ENCODE measurements around the gene BSDC1.
"Not testable (repeated sequence)": the region's sequence is repeated elsewhere in the genome, so short reads cannot be mapped to it uniquely, and the experiment has no call there.

BSDC1 gene

GRCh38 chr1:32404946-32405345, 10.7 kb upstream of the BSDC1 start:
- no peak overlapping the region for H3K4me3 Mint-ChIP-seq
- H3K27me3 Mint-ChIP-seq = no peaks in the 10 kb centered on the region
- H3K9me3 Mint-ChIP-seq = no peaks in the 10 kb centered on the region
- H3K4me1 Mint-ChIP-seq = peaks cover 7% of the 10 kb centered on the region
- H3K36me3 Mint-ChIP-seq = no peaks in the 10 kb centered on the region
- no peak for ATAC-seq
- H3K27ac Mint-ChIP-seq = no peak overlapping the region

- ATAC-seq = peak; percentile 64
- Mint-ChIP-seq H3K27me3 (no peaks in the 10 kb centered on the region), H3K27ac (no peak overlapping the region), H3K4me1 (peaks cover 7% of the 10 kb centered on the region), H3K9me3 (no peaks in the 10 kb centered on the region), H3K4me3 (no peak overlapping the region), H3K36me3 (no peaks in the 10 kb centered on the region)
Measured at GRCh38 chr1:32400876-32401631, 6.8 kb upstream of the BSDC1 start.

- ATAC-seq = no peak
- Mint-ChIP-seq H3K4me1 (peaks cover 13% of the 10 kb centered on the region), H3K27me3 (no peaks in the 10 kb centered on the region), H3K27ac (no peak overlapping the region), H3K36me3 (no peaks in the 10 kb centered on the region), H3K9me3 (no peaks in the 10 kb centered on the region), H3K4me3 (no peak overlapping the region)
Measured at GRCh38 chr1:32399843-32400242, 5.6 kb upstream of the BSDC1 start.

- H3K4me1 Mint-ChIP-seq = peaks cover 21% of the 10 kb centered on the region
- no peak for ATAC-seq
- no peaks in the 10 kb centered on the region for H3K27me3 Mint-ChIP-seq
- H3K4me3 Mint-ChIP-seq = no peak overlapping the region
- no peaks in the 10 kb centered on the region for H3K36me3 Mint-ChIP-seq
- no peaks in the 10 kb centered on the region for H3K9me3 Mint-ChIP-seq
- no peak overlapping the region for H3K27ac Mint-ChIP-seq
Measured at GRCh38 chr1:32398401-32398800, 4.2 kb upstream of the BSDC1 start.

GRCh38 chr1:32396524-32396923, 2.3 kb upstream of the BSDC1 start:
- not testable (repeated sequence) for ATAC-seq, H3K9me3 Mint-ChIP-seq, H3K27ac Mint-ChIP-seq, H3K4me3 Mint-ChIP-seq, H3K36me3 Mint-ChIP-seq, H3K27me3 Mint-ChIP-seq
- H3K4me1 Mint-ChIP-seq = peaks cover 26% of the 10 kb centered on the region

- peaks cover 19% of the 10 kb centered on the region for H3K4me1 Mint-ChIP-seq
- ATAC-seq = no peak
- no peaks in the 10 kb centered on the region for H3K9me3 Mint-ChIP-seq
- H3K36me3 Mint-ChIP-seq = no peaks in the 10 kb centered on the region
- peak overlapping the region; percentile 82 for H3K27ac Mint-ChIP-seq
- no peaks in the 10 kb centered on the region for H3K27me3 Mint-ChIP-seq
- peak overlapping the region; percentile 97 for H3K4me3 Mint-ChIP-seq
Measured at GRCh38 chr1:32394890-32395432, 720 bp upstream of the BSDC1 start.

- Mint-ChIP-seq H3K4me3 (peak overlapping the region; percentile 97), H3K36me3 (no peaks in the 10 kb centered on the region), H3K27ac (peak overlapping the region; percentile 82), H3K9me3 (no peaks in the 10 kb centered on the region), H3K27me3 (no peaks in the 10 kb centered on the region), H3K4me1 (peaks cover 19% of the 10 kb centered on the region)
- ATAC-seq = peak; percentile 8
Measured at GRCh38 chr1:32393832-32394140, 455 bp downstream of the BSDC1 start.

DNA sequence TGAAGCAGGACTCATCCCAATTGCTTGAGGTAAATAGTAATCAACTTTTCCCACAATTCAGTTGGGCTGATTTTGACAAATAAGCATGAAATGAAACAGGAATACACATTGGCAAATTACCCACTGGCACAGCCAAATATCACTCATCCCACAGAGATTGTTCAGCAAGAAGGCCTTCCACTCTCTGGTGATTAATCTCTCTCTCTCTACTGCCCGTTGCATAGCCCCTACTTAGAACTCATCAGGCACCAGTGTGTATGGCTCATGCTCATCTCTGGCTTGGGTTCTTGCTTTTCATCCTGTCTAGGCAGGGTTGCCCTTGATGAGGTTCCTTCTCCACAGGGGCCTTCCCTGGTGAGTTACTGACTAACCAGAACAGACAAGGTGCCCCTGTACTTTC, 1.1 kb downstream of the BSDC1 start:
- H3K9me3 Mint-ChIP-seq = no peaks in the 10 kb centered on the region
- no peak for ATAC-seq
- peaks cover 19% of the 10 kb centered on the region for H3K4me1 Mint-ChIP-seq
- no peaks in the 10 kb centered on the region for H3K27me3 Mint-ChIP-seq
- H3K36me3 Mint-ChIP-seq = no peaks in the 10 kb centered on the region
- H3K27ac Mint-ChIP-seq = no peak overlapping the region
- peak overlapping the region; percentile 97 for H3K4me3 Mint-ChIP-seq

DNA sequence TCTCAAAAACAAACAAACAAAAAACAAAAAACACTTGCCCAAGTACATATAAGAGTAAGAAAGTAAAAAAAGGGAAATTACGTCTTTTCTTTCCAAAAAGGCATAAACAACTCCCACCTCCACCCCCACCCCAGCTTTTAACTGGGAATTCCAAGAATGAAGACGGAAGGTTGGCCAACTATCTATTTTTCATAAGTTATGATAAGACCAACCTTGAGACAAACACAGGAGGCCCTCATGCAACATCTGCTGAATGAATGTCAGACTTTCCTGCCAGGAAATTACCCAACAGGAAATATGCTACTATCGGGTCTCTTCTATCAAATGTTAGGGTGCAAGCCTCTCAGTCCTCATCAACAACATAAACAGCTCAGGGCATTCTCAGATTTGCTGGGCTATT, 1.9 kb downstream of the BSDC1 start:
- H3K4me1 Mint-ChIP-seq = peaks cover 19% of the 10 kb centered on the region
- H3K9me3 Mint-ChIP-seq = no peaks in the 10 kb centered on the region
- H3K27ac Mint-ChIP-seq = no peak overlapping the region
- no peak for ATAC-seq
- H3K27me3 Mint-ChIP-seq = no peaks in the 10 kb centered on the region
- peak overlapping the region; percentile 24 for H3K4me3 Mint-ChIP-seq
- H3K36me3 Mint-ChIP-seq = no peaks in the 10 kb centered on the region

- no peaks in the 10 kb centered on the region for H3K27me3 Mint-ChIP-seq
- no peak for ATAC-seq
- peaks cover 7% of the 10 kb centered on the region for H3K36me3 Mint-ChIP-seq
- no peak overlapping the region for H3K4me3 Mint-ChIP-seq
- H3K9me3 Mint-ChIP-seq = no peaks in the 10 kb centered on the region
- peaks cover 19% of the 10 kb centered on the region for H3K4me1 Mint-ChIP-seq
- no peak overlapping the region for H3K27ac Mint-ChIP-seq
Measured at GRCh38 chr1:32390904-32391870, 3.1 kb downstream of the BSDC1 start.

DNA sequence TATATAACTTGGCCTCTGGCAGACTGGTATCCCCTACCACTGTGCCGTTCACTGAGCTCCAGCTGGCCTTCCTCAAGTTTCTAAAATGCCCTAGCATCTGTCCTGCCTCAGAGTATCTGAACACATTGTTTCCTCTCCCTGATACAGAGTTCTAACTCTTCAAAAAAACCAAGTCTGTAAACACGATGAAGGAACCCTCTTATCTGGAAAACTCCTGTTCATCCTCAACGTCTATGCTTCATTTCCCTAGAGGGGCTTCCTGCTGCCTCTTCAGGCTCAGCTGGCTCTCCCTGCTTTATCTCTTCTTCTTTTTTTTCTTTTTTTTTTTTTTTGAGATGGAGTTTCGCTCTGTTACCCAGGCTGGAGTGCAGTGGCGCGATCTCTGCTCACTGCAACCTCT, 5.6 kb downstream of the BSDC1 start:
- H3K27me3 Mint-ChIP-seq = no peaks in the 10 kb centered on the region
- H3K27ac Mint-ChIP-seq = no peak overlapping the region

GRCh38 chr1:32386676-32387392, 7.4 kb downstream of the BSDC1 start:
- Mint-ChIP-seq H3K36me3 (peaks cover 32% of the 10 kb centered on the region), H3K4me1 (no peaks in the 10 kb centered on the region), H3K27ac (no peak overlapping the region), H3K4me3 (no peak overlapping the region), H3K9me3 (no peaks in the 10 kb centered on the region), H3K27me3 (no peaks in the 10 kb centered on the region)
- ATAC-seq = no peak

More for the DNA sequence above, 5.6 kb downstream of the BSDC1 start:
- ATAC-seq = no peak
- Mint-ChIP-seq H3K4me1 (peaks cover 7% of the 10 kb centered on the region), H3K36me3 (peaks cover 16% of the 10 kb centered on the region), H3K9me3 (no peaks in the 10 kb centered on the region), H3K4me3 (no peak overlapping the region)

DNA sequence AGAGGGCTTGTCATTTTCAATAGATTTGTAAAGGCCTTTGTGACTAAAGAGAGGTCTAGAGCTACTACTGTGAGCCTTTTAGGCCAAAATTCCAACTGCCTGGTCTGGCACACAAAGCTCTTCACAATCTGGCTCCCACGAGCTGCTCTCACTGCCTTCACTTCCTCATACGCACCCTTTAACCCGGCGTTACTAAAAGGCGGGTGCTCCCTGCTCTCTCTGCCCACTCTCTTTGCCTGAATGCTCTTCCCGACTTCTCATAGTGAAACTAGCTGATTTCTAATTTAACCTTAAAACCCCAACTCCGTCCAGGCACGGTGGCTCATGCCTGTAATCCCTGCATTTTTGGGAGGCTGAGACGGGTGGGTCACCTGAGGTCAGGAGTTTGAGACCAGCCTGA, 14.2 kb downstream of the BSDC1 start:
- peak overlapping the region; percentile 48 for H3K27ac Mint-ChIP-seq
- no peak for ATAC-seq
- H3K27me3 Mint-ChIP-seq = no peaks in the 10 kb centered on the region
- no peaks in the 10 kb centered on the region for H3K9me3 Mint-ChIP-seq
- peaks cover 11% of the 10 kb centered on the region for H3K4me1 Mint-ChIP-seq
- H3K36me3 Mint-ChIP-seq = peaks cover 66% of the 10 kb centered on the region
- H3K4me3 Mint-ChIP-seq = no peak overlapping the region

DNA sequence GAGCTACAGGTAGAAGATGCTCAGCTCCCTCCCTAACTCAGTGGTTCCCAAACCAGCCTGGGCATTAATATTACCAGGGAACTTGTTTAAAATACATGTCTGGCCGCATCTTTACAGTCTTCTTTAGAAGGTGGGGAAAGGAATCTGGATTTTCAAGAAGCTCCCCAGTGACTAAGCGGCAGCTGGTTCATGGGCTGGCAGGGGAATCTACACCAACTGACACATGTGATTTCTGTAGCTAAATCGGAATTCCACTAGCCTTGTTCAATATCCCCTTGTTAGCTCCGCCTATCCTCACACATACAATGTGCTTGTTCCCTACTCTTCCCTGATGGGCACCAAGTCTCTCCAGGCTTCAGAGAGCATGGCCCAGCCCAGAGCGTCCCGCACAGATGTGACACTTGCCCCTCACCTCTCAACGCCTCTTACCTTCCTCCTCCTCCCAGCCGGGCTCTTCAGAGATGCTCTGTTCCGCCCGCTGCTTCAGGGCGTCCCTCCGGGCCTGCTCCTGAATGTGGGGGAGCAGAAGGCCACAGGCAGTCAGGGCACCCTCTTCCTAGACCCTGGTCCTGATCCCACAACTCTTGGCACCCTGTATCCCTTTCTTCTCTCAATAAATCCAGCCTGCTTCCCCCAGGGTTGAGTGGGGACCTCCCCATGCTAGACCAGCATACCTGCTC, 16.6 kb downstream of the BSDC1 start:
- Mint-ChIP-seq H3K27ac (no peak overlapping the region), H3K9me3 (no peaks in the 10 kb centered on the region), H3K4me1 (peaks cover 23% of the 10 kb centered on the region), H3K27me3 (no peaks in the 10 kb centered on the region), H3K4me3 (no peak overlapping the region), H3K36me3 (peaks cover 72% of the 10 kb centered on the region)
- no peak for ATAC-seq

GRCh38 chr1:32376199-32376598, 18.0 kb downstream of the BSDC1 start:
- Mint-ChIP-seq H3K9me3 (no peaks in the 10 kb centered on the region), H3K36me3 (peaks cover 77% of the 10 kb centered on the region), H3K4me1 (peaks cover 35% of the 10 kb centered on the region), H3K27me3 (no peaks in the 10 kb centered on the region), H3K27ac (no peak overlapping the region), H3K4me3 (no peak overlapping the region)
- ATAC-seq = no peak
